Measurements from ENCODE around the gene CAMK1.

CAMK1 gene
- 1.2 to 3.0 (median 1.4) reads per million in 3 donors for total RNA-seq

DNA sequence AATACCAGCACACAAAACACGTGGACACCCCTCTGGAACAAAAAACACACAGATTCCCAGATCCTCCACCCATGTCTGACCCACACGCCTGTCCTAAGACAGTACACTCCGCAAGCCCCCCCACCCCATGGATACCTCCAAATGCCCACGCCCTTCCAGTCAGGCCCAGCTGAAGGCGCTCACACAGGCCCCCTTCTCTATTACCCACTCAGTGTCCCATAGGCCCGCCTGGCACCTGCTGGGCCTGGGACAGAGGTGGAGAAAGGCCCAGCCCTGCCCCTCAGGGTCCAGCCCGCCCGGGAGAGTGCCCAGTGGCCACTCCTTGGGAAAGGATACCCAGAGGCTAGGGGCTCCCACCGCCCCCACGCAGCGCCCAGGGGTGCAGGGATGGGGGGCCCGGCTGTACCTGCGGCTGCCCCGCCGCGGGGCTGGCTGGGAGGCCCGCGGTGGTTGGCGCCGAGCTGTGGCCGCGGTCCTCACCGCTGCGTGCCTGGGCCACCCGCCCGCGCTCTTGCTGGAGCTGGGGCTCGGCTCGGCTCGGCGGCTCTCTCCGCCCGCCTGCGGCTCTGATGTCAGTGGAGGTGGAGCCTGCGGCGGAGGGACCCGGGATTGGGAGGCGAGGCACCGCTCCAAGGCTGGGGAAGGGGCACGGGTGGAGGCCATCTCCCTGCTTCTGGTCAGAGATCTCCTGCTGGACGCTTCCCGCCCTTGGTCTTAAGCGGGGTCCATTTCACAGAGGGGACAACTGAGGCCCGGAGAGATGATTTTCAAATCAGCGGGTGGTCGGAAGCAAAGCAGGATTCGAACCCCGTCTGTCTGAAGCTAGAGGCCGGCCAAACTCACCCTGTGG, at the start of gene CAMK1:
Gene CAMK1 (minus strand): TSS at position 522 of the 850 bp plus-strand sequence. CDS start 2,198 bp downstream, outside the sequence.
- Histone ChIP-seq H3K4me3 (ENCODE audit: insufficient read depth, low read depth, low read length, poor library complexity, severe bottlenecking) (peak within 1 kb of the TSS; percentile 59), H3K9me3 (ENCODE audit: control insufficient read depth, low read length) (no peaks in the 10 kb centered on the region), H3K4me1 (ENCODE audit: control insufficient read depth, insufficient read depth, low read length, poor library complexity, severe bottlenecking) (peaks cover 12% of the 10 kb centered on the region), H3K36me3 (ENCODE audit: control insufficient read depth, insufficient read depth, low read length) (no peaks in the 10 kb centered on the region), H3K27ac (ENCODE audit: insufficient read depth, low read length, poor library complexity, severe bottlenecking) (no peak within 1 kb of the TSS), H3K27me3 (replicated peaks; ENCODE audit: control insufficient read depth, insufficient read depth, low read length, poor library complexity, severe bottlenecking) (no peaks in the 10 kb centered on the region)
- peak; percentile 24 to 38 (median 29) for DNase-seq

DNA sequence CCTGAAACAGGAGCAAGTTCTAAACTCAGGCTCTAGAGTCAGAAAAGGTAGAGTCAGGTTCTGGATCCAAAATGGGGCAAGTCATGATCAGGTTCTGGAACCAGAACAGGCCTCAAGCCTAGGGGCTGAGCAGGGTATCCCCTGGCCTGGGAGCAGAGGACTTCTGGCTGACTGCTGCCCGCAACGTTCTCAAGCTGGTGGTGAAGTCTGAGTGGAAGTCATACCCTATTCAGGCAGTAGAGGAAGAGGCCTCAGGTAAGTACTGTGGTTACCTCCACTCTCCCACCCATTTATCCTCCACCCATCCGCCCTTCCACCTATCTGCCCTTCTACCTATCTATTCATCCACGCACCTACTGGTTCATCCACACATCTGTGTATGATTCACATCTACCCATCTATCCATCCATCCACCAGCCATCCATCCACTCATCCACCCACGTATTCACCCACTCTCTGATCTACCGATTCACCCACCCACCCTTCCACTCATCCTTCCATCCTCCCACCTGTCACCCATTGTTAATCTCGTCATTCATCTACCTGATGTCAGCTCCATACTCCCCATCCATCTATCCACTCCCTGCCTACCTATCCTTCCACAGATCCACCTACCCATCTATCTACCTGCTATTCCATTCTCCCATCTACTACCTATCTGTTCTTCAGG, 49.1 kb upstream of the CAMK1 start:
- Histone ChIP-seq H3K9me3 (ENCODE audit: control insufficient read depth, low read length) (no peaks in the 10 kb centered on the region), H3K4me1 (ENCODE audit: control insufficient read depth, insufficient read depth, low read length, poor library complexity, severe bottlenecking) (no peaks in the 10 kb centered on the region), H3K36me3 (ENCODE audit: control insufficient read depth, insufficient read depth, low read length) (peaks cover under 1% of the 10 kb centered on the region), H3K27ac (ENCODE audit: insufficient read depth, low read length, poor library complexity, severe bottlenecking) (no peak overlapping the region), H3K4me3 (ENCODE audit: insufficient read depth, low read depth, low read length, poor library complexity, severe bottlenecking) (no peak overlapping the region), H3K27me3 (replicated peaks; ENCODE audit: control insufficient read depth, insufficient read depth, low read length, poor library complexity, severe bottlenecking) (no peaks in the 10 kb centered on the region)
- no peak for DNase-seq

DNA sequence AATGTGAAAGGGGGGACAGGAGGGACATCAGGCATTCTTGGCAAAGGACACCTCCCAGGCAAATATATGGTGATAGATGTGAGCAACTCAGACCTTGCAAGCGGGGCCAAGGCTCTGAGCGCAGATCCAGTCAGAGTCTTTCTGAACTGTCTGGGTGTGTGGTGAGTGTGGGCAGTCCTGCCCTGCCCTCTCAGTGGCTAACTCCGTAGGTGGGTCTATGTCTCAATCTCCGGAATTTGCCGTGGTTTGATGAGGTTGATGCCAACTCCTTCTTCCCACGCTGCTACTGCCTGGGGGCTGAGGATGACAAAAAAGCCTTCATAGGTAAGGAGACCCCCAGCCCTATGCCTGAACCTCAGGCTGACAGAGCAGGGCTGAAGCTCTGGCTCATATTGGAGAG, 47.7 kb upstream of the CAMK1 start:
- Histone ChIP-seq H3K36me3 (ENCODE audit: control insufficient read depth, insufficient read depth, low read length) (peaks cover 4% of the 10 kb centered on the region), H3K27ac (ENCODE audit: insufficient read depth, low read length, poor library complexity, severe bottlenecking) (no peak overlapping the region), H3K27me3 (replicated peaks; ENCODE audit: control insufficient read depth, insufficient read depth, low read length, poor library complexity, severe bottlenecking) (no peaks in the 10 kb centered on the region), H3K4me3 (ENCODE audit: insufficient read depth, low read depth, low read length, poor library complexity, severe bottlenecking) (no peak overlapping the region), H3K9me3 (ENCODE audit: control insufficient read depth, low read length) (no peaks in the 10 kb centered on the region), H3K4me1 (ENCODE audit: control insufficient read depth, insufficient read depth, low read length, poor library complexity, severe bottlenecking) (no peaks in the 10 kb centered on the region)
- no peak for DNase-seq

DNA sequence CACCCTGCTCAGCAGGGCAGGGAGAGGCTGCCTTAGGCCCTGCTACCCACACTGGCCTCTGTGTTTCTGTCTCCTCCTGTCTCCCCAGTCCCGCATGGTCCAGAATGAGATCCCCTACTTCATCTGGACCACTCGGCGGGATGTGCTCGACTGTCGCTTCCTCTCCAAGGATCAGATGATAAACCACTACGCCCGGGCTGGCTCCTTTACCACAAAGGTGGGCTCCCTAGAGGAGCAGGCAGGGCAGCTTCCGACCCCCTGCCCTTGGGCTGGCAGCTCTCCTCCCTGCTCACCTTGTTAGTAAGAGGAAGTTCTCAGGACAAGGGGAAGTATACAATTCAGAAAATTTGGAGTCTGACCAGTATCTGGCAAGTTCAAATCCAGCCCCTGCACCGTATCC, 46.2 kb upstream of the CAMK1 start:
- Histone ChIP-seq H3K27ac (ENCODE audit: insufficient read depth, low read length, poor library complexity, severe bottlenecking) (no peak overlapping the region), H3K36me3 (ENCODE audit: control insufficient read depth, insufficient read depth, low read length) (peaks cover 4% of the 10 kb centered on the region), H3K4me3 (ENCODE audit: insufficient read depth, low read depth, low read length, poor library complexity, severe bottlenecking) (no peak overlapping the region), H3K27me3 (replicated peaks; ENCODE audit: control insufficient read depth, insufficient read depth, low read length, poor library complexity, severe bottlenecking) (no peaks in the 10 kb centered on the region), H3K9me3 (ENCODE audit: control insufficient read depth, low read length) (no peaks in the 10 kb centered on the region), H3K4me1 (ENCODE audit: control insufficient read depth, insufficient read depth, low read length, poor library complexity, severe bottlenecking) (no peaks in the 10 kb centered on the region)
- DNase-seq, result no peak

DNA sequence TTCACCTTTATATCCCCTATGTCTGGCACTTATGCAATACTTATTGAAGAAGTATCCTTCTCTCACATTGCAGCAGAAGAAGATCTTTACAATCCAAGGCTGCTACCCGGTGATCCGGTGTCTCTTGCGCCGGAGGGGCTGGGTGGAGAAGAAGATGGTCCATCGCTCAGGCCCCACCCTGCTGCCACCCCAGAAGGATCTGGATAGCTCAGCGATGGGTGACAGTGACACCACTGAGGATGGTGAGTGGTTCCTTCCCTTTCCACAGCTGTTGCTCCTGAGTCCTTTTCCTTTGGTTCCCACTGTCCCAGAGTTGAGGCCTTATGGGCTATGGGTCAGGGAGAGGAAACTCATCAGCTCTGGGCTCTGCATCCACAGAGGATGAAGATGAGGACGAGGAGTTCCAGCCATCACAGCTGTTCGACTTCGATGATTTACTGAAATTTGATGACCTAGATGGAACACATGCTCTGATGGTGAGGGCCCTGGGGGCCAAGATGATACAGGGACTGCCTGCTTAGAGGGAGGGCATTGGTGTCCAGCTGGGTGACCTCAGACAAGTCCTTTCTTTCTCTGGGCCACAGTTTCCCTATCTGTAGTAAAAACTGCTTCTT, 43.2 kb upstream of the CAMK1 start:
- no peak for DNase-seq
- Histone ChIP-seq H3K9me3 (ENCODE audit: control insufficient read depth, low read length) (no peaks in the 10 kb centered on the region), H3K4me3 (ENCODE audit: insufficient read depth, low read depth, low read length, poor library complexity, severe bottlenecking) (no peak overlapping the region), H3K36me3 (ENCODE audit: control insufficient read depth, insufficient read depth, low read length) (peaks cover 4% of the 10 kb centered on the region), H3K27me3 (replicated peaks; ENCODE audit: control insufficient read depth, insufficient read depth, low read length, poor library complexity, severe bottlenecking) (no peaks in the 10 kb centered on the region), H3K4me1 (ENCODE audit: control insufficient read depth, insufficient read depth, low read length, poor library complexity, severe bottlenecking) (peaks cover 23% of the 10 kb centered on the region), H3K27ac (ENCODE audit: insufficient read depth, low read length, poor library complexity, severe bottlenecking) (no peak overlapping the region)

DNA sequence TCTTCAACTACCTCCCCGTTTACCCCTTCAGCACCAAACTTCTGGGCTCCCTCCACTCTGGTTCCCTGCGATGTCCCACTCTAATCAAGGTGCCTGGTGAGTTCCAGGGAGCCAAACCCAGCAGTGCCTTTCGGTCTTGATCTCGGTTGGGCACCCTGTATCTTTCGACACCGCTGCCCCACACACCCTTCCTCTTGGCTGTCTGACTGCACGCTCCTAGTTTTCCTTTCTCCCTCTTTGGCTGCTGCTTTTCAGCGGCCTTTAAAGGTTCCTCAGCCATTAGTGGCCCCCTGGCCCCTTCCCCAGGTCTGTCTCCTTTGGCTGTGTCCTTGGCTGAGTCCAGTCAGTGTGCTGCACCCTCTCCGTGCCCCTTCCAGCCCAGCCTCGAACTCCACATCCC, 41.1 kb upstream of the CAMK1 start:
- H3K4me3 ChIP-seq (ENCODE audit: insufficient read depth, low read depth, low read length, poor library complexity, severe bottlenecking), result peak overlapping the region; percentile 82
- no peaks in the 10 kb centered on the region for H3K9me3 ChIP-seq (ENCODE audit: control insufficient read depth, low read length)
- no peaks in the 10 kb centered on the region for H3K27me3 ChIP-seq (replicated peaks; ENCODE audit: control insufficient read depth, insufficient read depth, low read length, poor library complexity, severe bottlenecking)
- DNase-seq, result no peak
- peaks cover 20% of the 10 kb centered on the region for H3K36me3 ChIP-seq (ENCODE audit: control insufficient read depth, insufficient read depth, low read length)
- no peak overlapping the region for H3K27ac ChIP-seq (ENCODE audit: insufficient read depth, low read length, poor library complexity, severe bottlenecking)
- peaks cover 30% of the 10 kb centered on the region for H3K4me1 ChIP-seq (ENCODE audit: control insufficient read depth, insufficient read depth, low read length, poor library complexity, severe bottlenecking)

DNA sequence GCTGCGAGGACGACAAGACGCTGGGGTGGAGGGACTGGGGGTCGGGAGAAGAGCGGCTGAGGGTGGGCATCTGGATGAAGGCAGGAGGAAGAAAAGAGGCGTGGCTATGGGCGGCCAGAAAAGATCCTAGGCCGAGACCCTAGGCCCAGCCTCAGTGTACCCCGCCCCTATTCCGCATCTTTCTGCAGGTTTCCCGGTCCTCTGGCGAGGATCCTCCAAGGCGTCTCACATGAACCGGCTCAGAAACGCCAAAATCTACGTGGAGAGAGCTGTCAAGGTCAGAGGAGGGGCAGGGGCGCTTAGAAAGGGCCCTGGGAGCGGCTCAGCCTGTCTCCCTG, 40.7 kb upstream of the CAMK1 start:
- no peaks in the 10 kb centered on the region for H3K9me3 ChIP-seq (ENCODE audit: control insufficient read depth, low read length)
- peak overlapping the region; percentile 76 for H3K27ac ChIP-seq (ENCODE audit: insufficient read depth, low read length, poor library complexity, severe bottlenecking)
- DNase-seq, result no peak
- H3K4me3 ChIP-seq (ENCODE audit: insufficient read depth, low read depth, low read length, poor library complexity, severe bottlenecking), result peak overlapping the region; percentile 82
- peaks cover 30% of the 10 kb centered on the region for H3K4me1 ChIP-seq (ENCODE audit: control insufficient read depth, insufficient read depth, low read length, poor library complexity, severe bottlenecking)
- H3K27me3 ChIP-seq (replicated peaks; ENCODE audit: control insufficient read depth, insufficient read depth, low read length, poor library complexity, severe bottlenecking), result no peaks in the 10 kb centered on the region
- H3K36me3 ChIP-seq (ENCODE audit: control insufficient read depth, insufficient read depth, low read length), result peaks cover 25% of the 10 kb centered on the region

DNA sequence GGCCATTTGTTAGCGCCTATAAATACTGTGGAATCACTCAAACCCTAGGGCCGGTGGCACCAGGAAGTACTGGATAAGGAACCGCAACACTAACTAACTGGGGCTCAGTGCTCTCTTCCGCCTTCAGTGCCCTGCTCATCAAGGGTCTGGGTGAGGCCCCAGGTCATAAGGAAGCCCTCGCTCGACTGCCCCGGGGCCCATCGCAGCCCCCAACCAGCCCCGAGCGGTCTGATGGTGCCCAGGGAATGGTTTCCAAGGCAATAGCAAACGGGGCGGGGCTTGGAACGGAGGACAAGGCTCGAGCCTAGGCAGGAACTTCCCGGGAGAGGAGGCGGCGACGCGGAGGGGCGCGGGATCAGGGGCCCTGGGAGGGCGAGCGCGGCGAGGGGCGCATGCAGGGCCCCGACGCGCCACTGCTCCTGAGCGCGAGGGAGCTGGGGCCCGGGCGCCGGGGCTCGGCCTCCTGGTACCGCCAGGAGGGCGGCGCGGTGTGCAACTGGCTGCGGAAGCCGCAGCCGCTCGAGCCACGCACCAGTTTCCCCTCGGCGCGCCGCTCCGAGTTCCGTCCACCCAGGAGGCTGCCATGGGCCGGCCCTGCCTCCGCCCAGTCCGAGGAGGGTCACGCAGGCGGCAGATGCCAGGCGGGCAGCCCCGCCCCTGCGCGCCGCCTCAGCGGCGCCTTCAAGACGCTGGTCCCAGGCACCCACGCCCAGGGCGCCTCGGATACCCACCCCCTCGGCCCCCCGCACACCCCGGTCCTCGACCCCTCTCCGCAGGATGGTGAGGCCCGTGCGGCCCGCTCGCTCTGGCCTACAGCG, 40.1 kb upstream of the CAMK1 start, which contains the start of gene TTLL3:
Gene TTLL3 (plus strand): TSS at position 648 of the 818 bp plus-strand sequence. CDS start 400 bp downstream, outside the sequence.
- Histone ChIP-seq H3K36me3 (ENCODE audit: control insufficient read depth, insufficient read depth, low read length) (peaks cover 31% of the 10 kb centered on the region), H3K4me1 (ENCODE audit: control insufficient read depth, insufficient read depth, low read length, poor library complexity, severe bottlenecking) (peaks cover 30% of the 10 kb centered on the region), H3K27me3 (replicated peaks; ENCODE audit: control insufficient read depth, insufficient read depth, low read length, poor library complexity, severe bottlenecking) (no peaks in the 10 kb centered on the region), H3K4me3 (ENCODE audit: insufficient read depth, low read depth, low read length, poor library complexity, severe bottlenecking) (peak within 1 kb of the TSS; percentile 82), H3K27ac (ENCODE audit: insufficient read depth, low read length, poor library complexity, severe bottlenecking) (peak within 1 kb of the TSS; percentile 76), H3K9me3 (ENCODE audit: control insufficient read depth, low read length) (no peaks in the 10 kb centered on the region)
- peak in 2 of 3 donors; percentile 16 to 25 for DNase-seq

DNA sequence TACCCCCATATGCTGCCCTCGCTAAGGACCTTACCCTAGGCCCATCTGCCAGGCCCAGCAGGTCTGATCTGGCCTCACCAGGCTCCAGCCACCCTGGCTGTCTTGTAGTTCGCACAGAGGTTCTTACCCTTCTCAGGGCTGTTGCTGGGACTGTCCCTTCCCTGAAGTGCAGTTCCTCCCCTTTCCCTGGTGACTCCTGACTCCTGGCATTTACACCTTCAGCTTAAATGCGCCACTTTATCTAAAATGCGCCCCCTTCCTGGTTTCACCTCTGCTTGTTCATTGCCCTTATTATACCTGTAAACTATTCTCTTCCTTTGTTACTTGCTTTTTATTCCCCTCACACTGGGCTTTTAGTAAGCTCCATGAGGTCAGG, 39.5 kb upstream of the CAMK1 start:
- Histone ChIP-seq H3K27me3 (replicated peaks; ENCODE audit: control insufficient read depth, insufficient read depth, low read length, poor library complexity, severe bottlenecking) (no peaks in the 10 kb centered on the region), H3K4me3 (ENCODE audit: insufficient read depth, low read depth, low read length, poor library complexity, severe bottlenecking) (peak overlapping the region; percentile 82), H3K4me1 (ENCODE audit: control insufficient read depth, insufficient read depth, low read length, poor library complexity, severe bottlenecking) (peaks cover 30% of the 10 kb centered on the region), H3K36me3 (ENCODE audit: control insufficient read depth, insufficient read depth, low read length) (peaks cover 37% of the 10 kb centered on the region), H3K9me3 (ENCODE audit: control insufficient read depth, low read length) (no peaks in the 10 kb centered on the region), H3K27ac (ENCODE audit: insufficient read depth, low read length, poor library complexity, severe bottlenecking) (peak overlapping the region; percentile 76)
- DNase-seq, result no peak

Data from effector memory CD4-positive, alpha-beta T cell (primary cell).